Motor neuron (in vitro differentiated cells): ENCODE results near the gene ZBTB7C. TPM values are rescaled to one million over a fixed set of nuclear protein-coding genes. Genes with fewer than 3 reads are reported as not detected.

Source experiments
- ATAC-seq, 8 experiments: fragments of 200-7000 bp; cut with Tn5 transposase; replicated peaks in 6 of 8; 2 replicates each; pipeline ENCODE4 v1.8.0; 2021; ENCODE audit warnings: mild to moderate bottlenecking in 8 of 8, moderate library complexity in 8 of 8
- H3K27ac ChIP-seq, 2 donors: fragments of 250-450 bp; sonication (Bioruptor Pico); 2 replicates each; pipeline ENCODE4 v1.9.0; 2021; ENCODE audit warnings: antibody characterized with exemption in 2 of 2, mild to moderate bottlenecking in 2 of 2, moderate library complexity in 1 of 2
- H3K4me1 ChIP-seq, 2 donors: fragments of 250-450 bp; sonication (Bioruptor Pico); replicated peaks in 1 of 2; 2 replicates each; pipeline ENCODE4 v1.6.1; 2021; ENCODE audit warnings: antibody characterized with exemption in 2 of 2, mild to moderate bottlenecking in 2 of 2, moderate library complexity in 1 of 2
- H3K4me3 ChIP-seq, 5 donors: fragments of 250-450 bp; sonication (Bioruptor Pico); 2 replicates each; pipeline ENCODE4 v1.9.0; 2021; ENCODE audit warnings: antibody characterized with exemption in 5 of 5, mild to moderate bottlenecking in 5 of 5, moderate library complexity in 4 of 5
- WGBS, 10 experiments: fragments of 450-650 bp; shearing (Covaris generic); methylation state at CpG; one replicate each; pipeline ENCODE4 v1.0.0; 2022; 5-methylcytosine and 5-hydroxymethylcytosine counted together
- in situ Hi-C, 9 experiments: fragments of 400-800 bp; cut with MboI; loops; one replicate each; pipeline ENCODE4 v1.15.0; 2021; ENCODE audit warnings: low sequenced_read_pairs in 9 of 9, low pct_unique_long_range_greater_than_20kb in 2 of 9; ENCODE audit not compliant: unreplicated experiment in 9 of 9
- total RNA-seq, 8 experiments: library from RNA; unstranded; fragments of 300-600 nt; gene quantifications; 2 replicates each; pipeline versions ENCODE4 v1.2.3 to v1.2.4, GENCODE V29; 2022

ZBTB7C gene
- total RNA-seq, 8 experiments from 2014 or later: 0.36 to 11.2 (median 3.8) TPM

GRCh38 chr18:48131042-48131441, 278.1 kb downstream of the ZBTB7C start:
- 83 to 100% (median 93%) methylated on average over 1 to 8 of the region's 9 CpGs; no CpG with 5 or more reads in 3 of the 10 experiments for WGBS, 10 experiments
- no peak for ATAC-seq
- in situ Hi-C loops: no loop called here
- no peak overlapping the region for H3K4me3 ChIP-seq
- no peak overlapping the region for H3K27ac ChIP-seq
- peaks cover 0 to 1% of the 10 kb centered on the region in 2 donors for H3K4me1 ChIP-seq

DNA sequence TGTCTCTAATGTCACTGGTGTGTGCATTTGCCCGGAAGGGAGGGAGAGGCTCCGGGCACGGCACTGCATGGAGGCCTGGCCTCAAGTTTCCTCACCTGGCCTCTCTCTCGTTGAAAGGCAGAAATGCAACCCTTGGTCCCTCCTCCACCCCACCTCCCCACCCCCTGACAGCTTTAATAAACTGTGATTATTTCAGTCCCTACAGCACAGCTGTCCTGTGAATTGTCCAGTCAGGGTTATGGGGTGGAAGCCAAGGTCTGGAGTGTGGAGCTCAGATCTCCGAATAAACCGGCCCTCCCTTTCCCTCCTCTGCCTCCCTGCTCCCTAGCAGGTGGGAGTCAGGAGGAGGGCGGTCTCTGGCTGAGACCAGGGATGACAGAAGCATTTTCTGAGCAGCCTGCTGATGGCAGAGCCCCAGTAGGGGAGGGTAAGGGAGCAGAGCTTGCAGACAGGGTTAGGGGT, 279.5 kb downstream of the ZBTB7C start:
- Histone ChIP-seq H3K4me3 (no peak overlapping the region), H3K4me1 (peaks cover 0 to 4% of the 10 kb centered on the region in 2 donors), H3K27ac (no peak overlapping the region)
- WGBS, 10 experiments: 0 to 100% (median 59%) methylated on average over 1 to 3 of the region's 7 CpGs; no CpG with 5 or more reads in 5 of the 10 experiments
- ATAC-seq: peak in 6 of 8 experiments; percentile 55 to 80 (median 66)
- in situ Hi-C loops: no loop called here

- ATAC-seq: no peak
- no peak overlapping the region for H3K27ac ChIP-seq
- WGBS, 10 experiments: 0 to 90% (median 0%) methylated on average over 1 to 5 of the region's 12 CpGs; no CpG with 5 or more reads in 7 of the 10 experiments
- H3K4me1 ChIP-seq: peaks cover 9 to 17% of the 10 kb centered on the region in 2 donors
- H3K4me3 ChIP-seq: no peak overlapping the region
- in situ Hi-C loops: no loop called here
Measured at GRCh38 chr18:48127606-48128005, 281.6 kb downstream of the ZBTB7C start.

- no peak for ATAC-seq
- Histone ChIP-seq H3K4me3 (no peak overlapping the region), H3K4me1 (peaks cover 15 to 22% of the 10 kb centered on the region in 2 donors), H3K27ac (no peak overlapping the region)
- in situ Hi-C loops: no loop called here
- 86 to 100% methylated on average over 2 to 3 of the region's 3 CpGs; no CpG with 5 or more reads in 8 of the 10 experiments for WGBS, 10 experiments
Measured at GRCh38 chr18:48126240-48126639, 282.9 kb downstream of the ZBTB7C start.

GRCh38 chr18:48125724-48126123, 283.5 kb downstream of the ZBTB7C start:
- no peak for ATAC-seq
- Histone ChIP-seq H3K4me3 (no peak overlapping the region), H3K27ac (no peak overlapping the region), H3K4me1 (peaks cover 15 to 22% of the 10 kb centered on the region in 2 donors)
- WGBS, 10 experiments: 20 to 100% (median 80%) methylated on average over 1 to 6 of the region's 6 CpGs; no CpG with 5 or more reads in 3 of the 10 experiments
- in situ Hi-C loops: no loop called here

GRCh38 chr18:48124857-48125626, 284.1 kb downstream of the ZBTB7C start:
- Histone ChIP-seq H3K4me1 (peaks cover 15 to 22% of the 10 kb centered on the region in 2 donors), H3K27ac (no peak overlapping the region), H3K4me3 (no peak overlapping the region)
- ATAC-seq: peak in 7 of 8 experiments; percentile 30 to 76 (median 64)
- 33 to 95% (median 56%) methylated on average over 1 to 8 of the region's 10 CpGs; no CpG with 5 or more reads in 2 of the 10 experiments for WGBS, 10 experiments
- in situ Hi-C loops: no loop called here

DNA sequence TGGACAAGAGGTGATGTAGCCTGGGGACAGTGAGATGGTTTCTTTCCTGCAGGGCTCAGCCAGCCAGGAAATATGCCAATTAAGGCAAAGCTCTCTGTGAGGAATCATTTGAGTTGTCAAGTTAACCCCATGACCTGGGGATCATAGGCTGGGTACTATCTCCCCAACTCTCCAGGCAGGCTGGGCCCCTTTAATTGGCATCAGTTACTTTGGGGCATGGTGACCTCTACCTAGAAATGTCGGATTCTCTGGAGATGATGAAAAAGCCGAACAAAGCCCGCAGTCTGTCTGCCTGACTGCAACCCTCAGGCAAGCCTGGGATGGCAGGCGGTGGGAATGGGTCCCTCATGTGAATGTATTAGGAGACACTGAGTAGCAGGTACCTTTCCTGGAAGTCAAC, 285.2 kb downstream of the ZBTB7C start:
- no peak for ATAC-seq
- WGBS, 10 experiments: 60 to 87% (median 75%) methylated on average over 2 to 3 of the region's 4 CpGs; no CpG with 5 or more reads in 6 of the 10 experiments
- in situ Hi-C loops: no loop called here
- Histone ChIP-seq H3K4me1 (peaks cover 15 to 22% of the 10 kb centered on the region in 2 donors), H3K27ac (no peak overlapping the region), H3K4me3 (no peak overlapping the region)

DNA sequence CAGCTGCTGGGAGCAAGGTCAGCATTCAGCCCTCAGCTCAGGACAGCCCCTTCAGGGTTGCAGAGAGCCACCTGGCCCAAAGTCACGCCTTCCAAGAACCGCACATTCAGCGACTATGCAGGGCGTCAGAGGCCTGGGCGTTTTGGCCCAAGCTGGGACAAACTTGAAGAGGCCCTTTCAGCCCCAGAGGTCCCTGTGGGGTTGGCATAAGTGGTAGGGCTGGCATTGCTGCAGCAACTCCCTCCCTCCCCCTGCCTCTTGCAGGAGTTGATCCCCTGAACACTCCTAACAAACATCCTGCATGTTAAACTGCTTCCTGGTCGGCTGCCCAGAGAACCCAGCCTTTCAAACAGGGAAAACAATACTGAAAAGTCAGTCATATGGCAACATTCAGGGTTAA, 285.9 kb downstream of the ZBTB7C start:
- Histone ChIP-seq H3K27ac (no peak overlapping the region), H3K4me1 (peaks cover 15 to 22% of the 10 kb centered on the region in 2 donors), H3K4me3 (no peak overlapping the region)
- peak in 5 of 8 experiments; percentile 12 to 42 (median 35) for ATAC-seq
- 20 to 57% (median 45%) methylated on average over 1 to 5 of the region's 6 CpGs; no CpG with 5 or more reads in 4 of the 10 experiments for WGBS, 10 experiments
- in situ Hi-C loops: no loop called here

DNA sequence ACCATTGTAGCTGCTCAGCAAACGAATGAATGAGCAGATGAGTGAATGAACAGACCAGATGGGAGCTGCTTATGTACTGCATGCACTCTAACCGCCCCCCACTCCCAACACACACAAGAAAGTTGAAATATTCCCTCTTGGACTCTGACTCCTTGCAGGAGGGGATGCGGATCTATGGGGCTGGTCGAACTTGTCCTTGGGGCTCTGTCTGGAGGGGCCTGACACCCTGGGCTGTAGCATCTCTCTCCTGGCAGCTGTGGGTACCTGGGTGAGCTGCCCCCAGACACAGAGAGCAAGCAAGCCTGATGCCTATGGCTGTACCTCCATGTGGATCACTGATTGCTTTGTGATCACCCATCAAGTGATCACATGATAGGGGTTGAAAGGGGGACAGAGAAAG, 286.4 kb downstream of the ZBTB7C start:
- whole genome bisulfite sequencing, 10 experiments: 47 to 100% (median 83%) methylated on average over 1 to 2 of the region's 4 CpGs; no CpG with 5 or more reads in 4 of the 10 experiments
- peak in 3 of 8 experiments; percentile 2 to 16 (median 7) for ATAC-seq
- no peak overlapping the region for H3K4me3 ChIP-seq
- no peak overlapping the region for H3K27ac ChIP-seq
- peaks cover 15 to 22% of the 10 kb centered on the region in 2 donors for H3K4me1 ChIP-seq
- in situ Hi-C loops: no loop called here

DNA sequence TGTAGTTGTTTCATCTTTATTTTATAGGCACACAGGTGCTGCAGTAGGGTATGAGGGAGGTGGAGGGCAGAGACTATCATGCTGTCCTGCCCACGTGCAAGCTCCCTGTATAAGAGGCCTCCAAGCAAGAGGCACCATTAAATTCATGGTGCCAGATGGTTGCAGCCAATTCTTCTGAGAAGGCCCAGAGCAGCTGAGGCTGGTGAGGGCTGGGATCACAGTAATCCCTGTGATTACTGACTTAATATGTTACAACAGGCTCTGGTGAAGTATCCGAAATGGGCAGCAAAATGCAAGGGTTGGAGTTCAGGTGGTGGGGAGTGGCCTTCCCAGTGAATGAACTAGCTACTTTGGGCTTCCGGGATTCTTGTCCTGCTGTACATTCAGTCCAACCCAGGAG, 286.8 kb downstream of the ZBTB7C start:
- Histone ChIP-seq H3K27ac (no peak overlapping the region), H3K4me1 (peaks cover 15 to 22% of the 10 kb centered on the region in 2 donors), H3K4me3 (no peak overlapping the region)
- in situ Hi-C loops: no loop called here
- 33 to 100% (median 55%) methylated on average over 1 of the region's 3 CpGs; no CpG with 5 or more reads in 4 of the 10 experiments for WGBS, 10 experiments
- no peak for ATAC-seq

GRCh38 chr18:48121752-48122151, 287.4 kb downstream of the ZBTB7C start:
- in situ Hi-C loops: no loop called here
- Histone ChIP-seq H3K27ac (no peak overlapping the region), H3K4me1 (peaks cover 15 to 22% of the 10 kb centered on the region in 2 donors), H3K4me3 (no peak overlapping the region)
- 20 to 100% (median 35%) methylated on average over 1 to 2 of the region's 3 CpGs; no CpG with 5 or more reads in 6 of the 10 experiments for WGBS, 10 experiments
- ATAC-seq: no peak

DNA sequence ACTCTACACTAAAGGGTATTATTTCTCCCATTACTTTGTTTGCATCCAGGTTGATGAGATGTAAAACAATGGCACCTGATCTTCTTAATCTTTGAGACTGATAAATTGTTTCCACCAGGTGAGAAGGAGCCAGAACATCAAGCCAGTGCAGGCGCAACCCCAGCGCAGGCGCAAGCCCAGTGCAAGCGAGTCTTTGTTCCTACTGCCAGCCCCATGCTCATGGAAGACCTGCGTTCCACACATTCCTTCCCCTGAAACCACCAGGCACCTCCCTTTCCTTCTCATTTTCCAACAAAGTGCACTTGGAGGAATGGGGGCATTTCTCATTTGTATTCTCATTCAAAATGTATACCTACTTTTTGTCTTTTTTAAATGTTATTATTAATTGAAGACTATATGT, 290.0 kb downstream of the ZBTB7C start:
- H3K4me1 ChIP-seq: peaks cover 8 to 20% of the 10 kb centered on the region in 2 donors
- in situ Hi-C loops: no loop called here
- H3K27ac ChIP-seq: no peak overlapping the region
- no peak overlapping the region for H3K4me3 ChIP-seq
- ATAC-seq: no peak
- WGBS, 10 experiments: 80 to 95% (median 92%) methylated on average over 1 to 5 of the region's 5 CpGs; no CpG with 5 or more reads in 5 of the 10 experiments

GRCh38 chr18:48116873-48117630, 292.1 kb downstream of the ZBTB7C start:
- H3K27ac ChIP-seq: no peak overlapping the region
- WGBS, 10 experiments: 5 to 100% (median 75%) methylated on average over 1 to 8 of the region's 9 CpGs; no CpG with 5 or more reads in 1 of the 10 experiments
- H3K4me1 ChIP-seq: peaks cover 4 to 6% of the 10 kb centered on the region in 2 donors
- H3K4me3 ChIP-seq: no peak overlapping the region
- in situ Hi-C loops: no loop called here
- ATAC-seq: no peak
